ENCODE measurements around the gene SLC7A6OS.

The SLC7A6OS gene

GRCh38 chr16:68257251-68257905 is 53.4 kb downstream of the SLC7A6OS start:
- no peak overlapping the region for H3K27ac ChIP-seq (ENCODE audit: low read length)
- H3K4me1 ChIP-seq (ENCODE audit: control insufficient read depth, low read depth, low read length): no peaks in the 10 kb centered on the region
- no peak overlapping the region for H3K4me3 ChIP-seq (ENCODE audit: low read length)
- no peaks in the 10 kb centered on the region for H3K9me3 ChIP-seq (ENCODE audit: control insufficient read depth, low read depth, low read length)
- H3K27me3 ChIP-seq (ENCODE audit: control insufficient read depth, insufficient read depth, low read length): no peaks in the 10 kb centered on the region
- H3K36me3 ChIP-seq (ENCODE audit: control insufficient read depth, low read depth, low read length): no peaks in the 10 kb centered on the region
- no peak overlapping the region for H3K9ac ChIP-seq (ENCODE audit: low read length)

DNA sequence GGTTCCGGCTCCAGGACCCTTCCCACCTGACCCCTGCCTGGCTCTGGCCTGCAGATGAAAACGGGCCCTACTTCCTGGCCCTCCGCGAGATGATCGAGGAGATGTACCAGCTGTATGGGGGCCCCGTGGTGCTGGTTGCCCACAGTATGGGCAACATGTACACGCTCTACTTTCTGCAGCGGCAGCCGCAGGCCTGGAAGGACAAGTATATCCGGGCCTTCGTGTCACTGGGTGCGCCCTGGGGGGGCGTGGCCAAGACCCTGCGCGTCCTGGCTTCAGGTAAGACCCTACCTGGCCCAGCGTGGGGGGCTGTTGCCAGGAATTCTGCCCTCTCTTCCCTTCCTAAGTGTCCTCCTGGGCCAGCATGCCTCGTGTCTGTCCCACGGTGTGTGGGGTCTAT is 55.0 kb downstream of the SLC7A6OS start:
- H3K9me3 ChIP-seq (ENCODE audit: control insufficient read depth, low read depth, low read length): no peaks in the 10 kb centered on the region
- H3K36me3 ChIP-seq (ENCODE audit: control insufficient read depth, low read depth, low read length): no peaks in the 10 kb centered on the region
- no peak overlapping the region for H3K27ac ChIP-seq (ENCODE audit: low read length)
- no peak overlapping the region for H3K9ac ChIP-seq (ENCODE audit: low read length)
- H3K27me3 ChIP-seq (ENCODE audit: control insufficient read depth, insufficient read depth, low read length): no peaks in the 10 kb centered on the region
- H3K4me1 ChIP-seq (ENCODE audit: control insufficient read depth, low read depth, low read length): no peaks in the 10 kb centered on the region
- no peak overlapping the region for H3K4me3 ChIP-seq (ENCODE audit: low read length)

DNA sequence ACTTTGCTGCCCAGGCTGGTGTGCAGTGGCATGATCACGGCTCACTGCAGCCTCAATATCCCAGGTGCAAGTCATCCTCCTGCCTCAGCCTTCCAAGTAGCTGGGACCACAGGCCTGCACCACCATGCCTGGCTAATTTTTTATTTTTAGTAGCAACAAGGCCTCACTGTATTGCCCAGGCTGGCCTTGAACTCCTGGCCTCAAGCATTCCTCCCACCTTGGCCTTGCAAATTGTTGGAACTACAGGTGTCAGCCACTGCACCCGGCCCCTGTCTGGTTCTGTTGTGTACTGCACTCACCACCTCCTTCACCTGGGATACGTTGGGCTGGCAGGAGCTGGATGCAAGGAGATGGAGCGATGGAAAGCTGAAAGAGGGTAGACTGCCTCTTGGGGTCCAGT is 57.0 kb downstream of the SLC7A6OS start:
- H3K27me3 ChIP-seq (ENCODE audit: control insufficient read depth, insufficient read depth, low read length): no peaks in the 10 kb centered on the region
- H3K4me1 ChIP-seq (ENCODE audit: control insufficient read depth, low read depth, low read length): no peaks in the 10 kb centered on the region
- no peak overlapping the region for H3K9ac ChIP-seq (ENCODE audit: low read length)
- H3K36me3 ChIP-seq (ENCODE audit: control insufficient read depth, low read depth, low read length): no peaks in the 10 kb centered on the region
- H3K9me3 ChIP-seq (ENCODE audit: control insufficient read depth, low read depth, low read length): no peaks in the 10 kb centered on the region
- no peak overlapping the region for H3K27ac ChIP-seq (ENCODE audit: low read length)
- H3K4me3 ChIP-seq (ENCODE audit: low read length): no peak overlapping the region

- Histone ChIP-seq H3K4me1 (ENCODE audit: control insufficient read depth, low read depth, low read length) (no peaks in the 10 kb centered on the region), H3K4me3 (ENCODE audit: low read length) (no peak overlapping the region), H3K36me3 (ENCODE audit: control insufficient read depth, low read depth, low read length) (no peaks in the 10 kb centered on the region), H3K27me3 (ENCODE audit: control insufficient read depth, insufficient read depth, low read length) (no peaks in the 10 kb centered on the region), H3K9ac (ENCODE audit: low read length) (no peak overlapping the region), H3K27ac (ENCODE audit: low read length) (no peak overlapping the region), H3K9me3 (ENCODE audit: control insufficient read depth, low read depth, low read length) (no peaks in the 10 kb centered on the region)
Measured at GRCh38 chr16:68252383-68252782, 58.4 kb downstream of the SLC7A6OS start.

DNA sequence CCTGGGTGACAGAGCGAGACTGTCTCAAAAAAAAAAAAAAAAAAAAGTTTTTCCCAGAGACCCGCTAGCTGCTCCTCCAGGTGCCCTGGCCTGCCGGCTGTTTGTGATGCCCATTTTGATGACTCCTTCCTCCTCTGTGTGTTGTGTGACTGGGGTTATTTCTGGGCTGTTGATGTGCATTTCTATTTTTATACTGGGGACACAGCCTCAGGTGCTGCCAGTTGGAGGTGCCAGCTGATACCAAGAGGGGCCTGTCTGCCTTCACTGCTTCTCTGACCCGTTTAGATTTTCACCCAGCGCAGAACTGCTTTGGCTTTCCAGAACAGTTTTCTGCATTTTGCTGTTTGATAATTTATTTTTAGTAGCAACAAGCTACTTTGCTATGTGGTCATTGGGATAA is 58.9 kb downstream of the SLC7A6OS start:
- no peak overlapping the region for H3K4me3 ChIP-seq (ENCODE audit: low read length)
- no peaks in the 10 kb centered on the region for H3K36me3 ChIP-seq (ENCODE audit: control insufficient read depth, low read depth, low read length)
- H3K4me1 ChIP-seq (ENCODE audit: control insufficient read depth, low read depth, low read length): no peaks in the 10 kb centered on the region
- no peak overlapping the region for H3K9ac ChIP-seq (ENCODE audit: low read length)
- H3K27me3 ChIP-seq (ENCODE audit: control insufficient read depth, insufficient read depth, low read length): no peaks in the 10 kb centered on the region
- H3K9me3 ChIP-seq (ENCODE audit: control insufficient read depth, low read depth, low read length): no peaks in the 10 kb centered on the region
- H3K27ac ChIP-seq (ENCODE audit: low read length): no peak overlapping the region

- H3K4me3 ChIP-seq (ENCODE audit: low read length): no peak overlapping the region
- no peaks in the 10 kb centered on the region for H3K36me3 ChIP-seq (ENCODE audit: control insufficient read depth, low read depth, low read length)
- H3K9me3 ChIP-seq (ENCODE audit: control insufficient read depth, low read depth, low read length): no peaks in the 10 kb centered on the region
- no peaks in the 10 kb centered on the region for H3K4me1 ChIP-seq (ENCODE audit: control insufficient read depth, low read depth, low read length)
- peaks cover 4% of the 10 kb centered on the region for H3K27me3 ChIP-seq (ENCODE audit: control insufficient read depth, insufficient read depth, low read length)
- H3K9ac ChIP-seq (ENCODE audit: low read length): no peak overlapping the region
- no peak overlapping the region for H3K27ac ChIP-seq (ENCODE audit: low read length)
Measured at GRCh38 chr16:68250951-68251350, 59.8 kb downstream of the SLC7A6OS start.

DNA sequence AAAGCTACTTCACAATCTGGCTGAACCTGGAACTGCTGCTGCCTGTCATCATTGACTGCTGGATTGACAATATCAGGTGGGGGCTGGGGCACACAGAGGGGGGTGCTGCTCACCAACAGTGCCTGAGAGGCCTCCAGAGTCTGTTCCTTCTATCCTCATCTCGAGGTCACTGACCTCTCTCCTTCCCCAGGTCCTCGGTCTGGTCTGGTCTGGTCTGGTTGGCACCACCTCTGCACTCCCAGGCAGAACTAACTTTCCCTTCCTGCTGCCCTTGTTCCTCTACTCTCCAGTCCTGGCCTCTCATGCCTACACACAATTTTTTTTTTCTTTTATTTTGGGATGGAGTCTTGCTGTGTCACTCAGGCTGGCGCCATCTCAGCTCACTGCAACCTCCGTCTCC is 61.4 kb downstream of the SLC7A6OS start:
- peaks cover 13% of the 10 kb centered on the region for H3K27me3 ChIP-seq (ENCODE audit: control insufficient read depth, insufficient read depth, low read length)
- H3K27ac ChIP-seq (ENCODE audit: low read length): no peak overlapping the region
- H3K9ac ChIP-seq (ENCODE audit: low read length): no peak overlapping the region
- no peaks in the 10 kb centered on the region for H3K9me3 ChIP-seq (ENCODE audit: control insufficient read depth, low read depth, low read length)
- H3K4me3 ChIP-seq (ENCODE audit: low read length): no peak overlapping the region
- no peaks in the 10 kb centered on the region for H3K4me1 ChIP-seq (ENCODE audit: control insufficient read depth, low read depth, low read length)
- no peaks in the 10 kb centered on the region for H3K36me3 ChIP-seq (ENCODE audit: control insufficient read depth, low read depth, low read length)

Measured in iPS-18a (cell line).